ENCODE data around the gene NEGR1.

- TF ChIP-seq CTCF (IDR thresholded peaks at IDR 0.05) (no peak), POLR2AphosphoS5 (IDR thresholded peaks at IDR 0.05) (no peak), POLR2A (IDR thresholded peaks at IDR 0.05) (no peak)
Observed at GRCh38 chr1:71660411-71660810, 621.9 kb downstream of the NEGR1 start.
